ENCODE measurements around the gene IRF2BPL.

IRF2BPL gene

DNA sequence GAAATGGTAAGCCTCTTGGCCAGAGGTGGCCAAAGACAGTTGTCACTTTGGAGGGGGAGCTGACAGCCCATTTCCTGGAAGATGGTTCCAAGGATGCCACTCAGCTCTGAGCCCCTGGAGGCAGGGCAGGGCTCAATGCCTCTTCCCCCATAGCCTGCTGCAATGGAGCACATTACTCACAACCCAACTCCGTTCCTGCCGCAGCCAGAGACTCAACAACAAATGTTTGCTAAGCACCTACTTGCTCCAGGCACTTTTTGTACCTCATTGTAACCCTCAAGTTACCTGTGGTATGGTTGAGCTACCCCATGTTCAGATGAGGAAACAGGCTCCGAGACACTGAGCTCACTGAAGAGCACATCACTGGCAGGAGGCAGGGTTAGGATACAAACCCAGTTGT, 19.5 kb downstream of the IRF2BPL start:
- DNase-seq (ENCODE audit: low spot score) = no peak

DNA sequence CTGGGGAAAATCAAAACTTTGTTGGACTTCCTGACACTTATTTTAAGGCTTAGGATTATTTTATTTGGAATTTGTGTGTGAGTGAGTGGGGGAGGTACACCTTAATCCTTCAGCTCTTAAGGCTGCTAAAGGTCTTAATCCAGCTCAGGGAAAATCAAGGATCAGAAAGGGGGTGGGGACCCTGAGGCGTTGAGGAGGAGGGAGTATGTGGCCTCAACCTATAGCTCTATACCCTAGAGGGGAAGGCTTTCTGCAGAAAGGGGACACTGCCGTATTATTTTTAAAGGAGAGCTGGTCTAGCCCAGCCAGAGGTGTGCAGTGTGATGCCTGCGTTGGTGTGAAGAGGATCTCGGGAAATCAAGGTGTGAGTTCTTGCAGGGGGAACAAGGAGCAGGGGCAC, 20.0 kb downstream of the IRF2BPL start:
- DNase-seq (ENCODE audit: low spot score) = no peak

DNA sequence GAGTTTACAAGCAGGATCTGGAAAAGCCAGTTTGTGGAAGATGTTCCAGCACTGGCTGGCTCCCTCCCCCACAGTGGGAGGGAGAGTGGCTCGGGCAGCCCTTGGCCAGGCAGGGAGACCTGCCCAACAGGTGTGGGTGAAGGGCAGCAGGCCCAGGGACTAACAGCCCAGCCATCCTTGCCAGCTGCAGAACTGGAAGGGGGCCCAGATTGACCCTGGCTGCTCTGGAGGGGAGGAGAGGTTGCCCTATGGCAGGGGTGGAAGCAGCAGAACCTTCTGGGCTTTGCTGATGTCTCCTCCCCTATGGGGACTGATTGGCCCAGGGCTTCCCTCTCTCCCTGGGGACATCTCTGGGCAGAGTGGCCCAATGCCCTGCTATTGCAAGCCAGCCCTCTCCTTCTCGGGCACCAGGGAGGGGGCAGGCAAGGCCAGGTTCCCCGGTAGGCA, 20.5 kb downstream of the IRF2BPL start:
- no peak for DNase-seq (ENCODE audit: low spot score)

DNA sequence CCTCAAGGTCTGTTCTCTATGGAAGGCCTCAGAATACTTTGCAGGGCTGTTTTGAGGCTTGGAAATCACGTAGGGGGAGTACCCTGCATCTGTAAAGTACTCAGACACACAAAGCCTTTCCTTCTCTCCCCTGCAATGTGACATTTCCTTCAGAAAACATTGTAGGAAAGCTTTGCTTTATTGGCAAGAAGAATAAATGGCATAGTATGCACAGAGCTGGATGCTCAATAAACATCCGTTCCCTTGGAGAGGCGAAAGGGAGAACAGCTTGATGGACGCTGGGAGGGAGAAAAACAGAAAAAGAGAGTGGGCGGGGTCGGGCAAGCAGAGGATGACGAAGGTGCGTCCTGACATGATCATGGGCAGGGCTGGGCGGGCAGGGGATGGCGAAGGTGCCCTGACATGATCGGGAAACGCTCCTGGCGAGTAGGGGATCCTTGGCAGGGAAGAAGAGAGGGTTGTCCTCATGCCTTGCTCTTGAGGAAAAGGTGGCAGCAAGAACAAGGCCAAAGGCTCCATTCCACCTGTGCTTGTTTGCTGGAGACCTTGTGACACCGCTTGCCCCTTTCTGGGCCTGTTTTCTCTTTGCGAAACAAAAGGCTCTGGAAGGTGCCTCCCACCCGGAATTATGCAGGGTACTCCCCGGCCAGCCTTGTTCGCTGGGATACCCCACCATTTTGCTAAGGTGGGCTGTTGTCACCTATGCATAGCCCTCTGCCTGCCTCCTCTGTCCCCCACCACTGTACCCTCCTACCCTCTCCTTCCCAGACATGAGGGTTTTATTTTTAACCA, 21.1 kb downstream of the IRF2BPL start:
- no peak for DNase-seq (ENCODE audit: low spot score)

DNA sequence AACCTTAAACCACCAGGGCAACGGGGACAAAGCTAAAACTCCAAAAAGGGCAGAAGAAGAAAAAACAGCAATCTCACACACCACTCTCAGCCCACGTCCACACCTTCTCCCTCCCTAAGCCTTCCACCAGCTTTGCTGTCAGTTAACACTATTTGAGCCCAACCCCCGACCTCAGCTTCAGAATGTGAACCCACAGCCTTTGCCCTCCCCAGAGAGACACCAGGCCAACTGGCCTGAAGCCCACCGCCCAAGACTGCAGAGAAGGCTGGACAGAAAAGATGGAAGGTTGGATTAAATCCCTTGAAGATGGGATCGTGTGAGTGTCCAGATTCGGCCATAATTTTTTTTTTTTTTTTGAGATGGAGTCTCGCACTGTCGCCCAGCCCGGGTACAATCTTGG, 22.4 kb downstream of the IRF2BPL start:
- DNase-seq (ENCODE audit: low spot score) = no peak

DNA sequence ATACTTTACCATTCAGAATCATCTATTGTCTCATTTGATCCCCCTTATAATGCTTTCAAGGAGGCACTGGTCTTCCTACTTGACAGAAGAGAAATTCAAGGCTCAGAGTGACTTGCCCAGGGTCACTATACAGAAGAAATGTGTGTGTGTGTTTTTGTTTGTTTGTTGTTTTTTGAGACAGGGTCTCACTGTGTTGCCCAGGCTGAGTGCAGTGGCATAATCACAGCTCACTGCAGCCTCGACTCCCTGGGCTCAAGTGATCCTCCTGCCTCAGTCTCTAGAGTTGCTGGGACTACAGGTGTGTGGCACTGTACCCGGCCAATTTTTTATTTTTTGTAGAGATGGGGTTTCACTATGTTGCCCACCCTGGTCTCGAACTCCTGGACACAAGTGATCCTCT, 22.9 kb downstream of the IRF2BPL start:
- no peak for DNase-seq (ENCODE audit: low spot score)

DNA sequence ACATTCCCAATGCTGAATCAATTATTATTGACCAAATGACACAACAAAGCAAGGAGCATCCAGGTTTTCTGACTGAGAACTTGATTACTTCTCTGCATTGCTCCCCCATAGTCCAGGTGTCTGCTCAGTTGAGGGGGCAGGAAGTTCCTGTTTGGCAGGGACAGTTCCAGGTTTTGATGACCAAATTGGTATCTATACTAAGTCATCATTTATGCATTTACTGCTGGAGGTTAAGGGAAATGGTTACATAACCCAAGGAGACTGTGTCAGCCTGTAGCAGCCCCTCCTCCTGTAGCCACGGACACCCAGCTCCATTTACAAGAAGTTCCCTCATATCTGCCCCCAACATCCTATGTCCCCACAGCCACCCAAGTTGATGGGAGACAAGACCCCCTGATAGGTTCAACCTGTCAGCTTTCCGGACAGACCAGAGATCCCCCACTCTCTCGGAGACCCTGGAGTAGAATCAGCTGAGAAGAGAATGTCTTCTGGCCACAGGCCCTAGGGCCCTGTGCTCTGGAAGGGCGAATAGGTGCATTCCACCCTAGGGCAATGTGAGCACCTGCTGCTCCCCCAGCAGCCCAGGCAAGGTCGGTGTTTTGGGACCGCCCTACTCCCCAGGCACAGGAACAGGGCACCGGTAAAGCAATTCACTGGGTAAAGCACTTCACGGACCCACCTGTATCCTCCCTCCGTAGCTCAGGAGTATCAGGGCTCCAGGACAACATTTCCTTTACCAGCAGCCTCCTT, 23.6 kb downstream of the IRF2BPL start:
- DNase-seq (ENCODE audit: low spot score) = no peak

DNA sequence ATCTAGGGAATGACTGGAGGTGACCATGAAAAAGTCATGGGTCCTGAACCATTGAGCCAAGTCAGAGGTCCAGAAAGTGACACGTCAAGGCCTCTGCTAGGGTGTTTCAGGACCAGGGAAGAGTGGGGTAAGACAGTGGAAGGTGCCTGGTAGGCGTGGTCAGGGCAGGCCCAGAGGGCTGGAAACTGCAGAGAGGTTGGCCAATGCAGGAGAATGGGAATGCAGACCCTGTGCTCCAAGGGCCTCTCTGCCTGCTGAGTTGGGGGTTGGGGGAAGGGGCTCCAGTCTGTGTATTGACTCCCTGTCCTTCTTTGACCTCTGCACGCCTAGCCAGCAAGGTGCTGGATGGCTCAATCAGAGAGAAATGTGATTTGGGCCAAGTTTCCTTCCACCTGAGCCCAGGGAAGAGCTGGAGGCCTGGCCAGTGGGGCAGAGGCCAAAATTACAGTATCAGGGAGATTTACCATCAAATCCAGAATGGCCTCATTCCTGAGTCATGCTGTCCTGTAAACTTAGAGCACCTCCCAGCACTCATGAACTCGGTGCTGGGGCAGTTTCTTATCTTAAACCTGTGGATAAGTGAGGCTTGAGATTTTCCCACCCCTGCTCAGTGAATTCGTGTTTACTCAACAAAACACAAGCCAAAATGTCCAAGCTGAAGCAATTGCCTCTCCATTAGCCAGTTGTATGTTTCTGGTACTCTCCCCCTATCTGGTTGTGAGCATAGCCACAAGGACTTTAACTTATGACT, 24.4 kb downstream of the IRF2BPL start:
- no peak for DNase-seq (ENCODE audit: low spot score)

DNA sequence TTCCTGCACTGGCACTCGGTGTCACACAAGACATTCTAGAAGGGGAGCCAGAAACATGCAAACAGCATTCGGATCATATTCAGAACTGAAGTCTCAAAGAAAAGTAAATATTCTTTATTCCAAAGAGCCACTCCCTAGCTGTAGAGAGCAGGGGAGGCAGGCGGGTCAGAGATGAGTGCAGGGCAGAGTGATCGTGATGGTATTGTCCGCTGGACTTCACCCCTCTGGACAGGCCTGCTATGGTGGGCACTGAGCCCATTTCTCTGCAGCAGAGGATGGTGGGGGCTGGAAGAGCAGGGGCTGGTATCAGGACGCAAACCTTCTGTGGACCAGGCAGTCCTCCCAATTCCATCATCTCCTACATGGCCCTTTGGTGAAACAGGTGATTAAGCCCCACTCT, 25.6 kb downstream of the IRF2BPL start:
- DNase-seq (ENCODE audit: low spot score) = no peak

DNA sequence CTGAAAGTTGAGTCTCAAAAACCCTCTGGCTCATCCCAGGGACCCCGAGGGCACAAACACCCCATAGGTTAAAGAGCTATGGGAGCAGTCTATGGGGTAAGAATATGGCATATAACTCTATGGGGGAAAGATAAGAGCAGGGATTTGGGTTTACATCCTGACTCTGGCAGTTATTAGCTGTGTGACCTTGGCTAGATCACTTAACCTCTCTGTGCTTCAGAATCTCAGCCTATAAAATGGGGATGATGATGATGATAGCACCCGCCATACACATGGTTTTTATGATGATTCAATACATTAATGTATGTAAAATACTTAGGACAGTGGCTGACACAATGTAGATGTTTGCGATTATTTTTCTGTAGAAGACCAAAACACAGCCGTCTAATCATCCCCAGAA, 26.2 kb downstream of the IRF2BPL start:
- DNase-seq (ENCODE audit: low spot score) = no peak

DNA sequence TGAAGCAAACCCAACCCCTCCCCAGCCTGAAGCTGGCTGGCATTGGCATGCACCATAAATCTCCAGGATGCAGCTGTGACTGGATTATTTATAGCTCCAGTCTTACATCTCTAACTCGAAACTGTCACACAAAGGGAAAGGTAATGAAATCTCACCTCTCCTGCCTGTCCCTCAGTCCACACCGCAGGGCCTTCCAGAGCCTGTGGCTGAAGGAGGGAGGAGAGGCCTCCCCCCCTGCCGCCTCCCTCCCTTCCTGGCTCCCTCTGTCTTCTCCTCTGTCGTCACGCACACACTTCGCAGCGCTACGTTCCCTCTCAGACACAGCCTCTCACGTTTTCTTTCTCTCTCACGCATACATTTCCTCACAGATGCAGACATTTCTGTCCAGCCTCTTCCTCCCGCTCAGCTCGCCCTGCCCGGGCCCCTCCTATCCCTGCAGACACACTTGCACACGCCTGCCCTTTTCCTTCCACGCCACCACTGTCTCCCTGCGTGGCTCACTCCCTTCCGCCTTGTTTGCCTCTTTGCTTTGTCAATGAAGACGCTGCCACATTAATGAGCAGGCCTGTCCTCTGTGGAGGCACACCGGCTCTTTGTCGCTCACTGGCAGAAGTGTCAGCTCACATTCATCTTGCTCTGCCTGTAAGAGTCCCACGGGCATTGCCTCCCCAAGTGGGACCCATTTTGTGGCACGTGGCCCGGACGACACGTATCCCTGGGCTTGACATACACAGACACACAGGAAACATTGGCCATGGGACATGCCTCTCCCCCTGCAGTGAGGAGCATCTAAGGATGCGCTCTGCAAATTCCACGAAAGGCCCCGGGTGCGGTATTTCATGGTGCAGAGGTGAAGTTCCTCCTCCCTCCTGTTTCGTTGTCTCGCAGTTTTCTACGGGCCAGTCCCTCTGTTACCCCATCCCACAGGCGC, 27.9 kb downstream of the IRF2BPL start:
- DNase-seq (ENCODE audit: low spot score) = no peak

DNA sequence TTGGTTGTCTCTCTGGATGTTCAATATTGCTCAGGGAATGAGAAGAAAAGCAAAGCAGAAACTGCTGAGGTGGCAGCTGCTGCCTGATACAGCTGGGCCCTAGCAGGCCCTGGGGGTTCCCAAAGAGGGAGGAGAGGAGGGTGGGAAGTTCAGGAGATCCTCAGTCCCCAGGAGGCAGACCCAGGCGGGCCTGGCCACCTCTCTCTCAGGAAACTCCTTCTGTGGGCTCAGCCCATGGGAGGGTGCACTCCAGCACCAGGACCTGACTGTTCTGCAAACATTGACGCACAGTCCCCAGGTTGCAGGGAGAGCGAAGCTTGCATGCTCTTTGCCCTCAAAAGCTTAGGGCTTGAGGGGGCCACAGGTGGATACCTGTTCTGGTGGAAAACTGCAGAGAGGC, 29.6 kb downstream of the IRF2BPL start:
- no peak for DNase-seq (ENCODE audit: low spot score)

DNA sequence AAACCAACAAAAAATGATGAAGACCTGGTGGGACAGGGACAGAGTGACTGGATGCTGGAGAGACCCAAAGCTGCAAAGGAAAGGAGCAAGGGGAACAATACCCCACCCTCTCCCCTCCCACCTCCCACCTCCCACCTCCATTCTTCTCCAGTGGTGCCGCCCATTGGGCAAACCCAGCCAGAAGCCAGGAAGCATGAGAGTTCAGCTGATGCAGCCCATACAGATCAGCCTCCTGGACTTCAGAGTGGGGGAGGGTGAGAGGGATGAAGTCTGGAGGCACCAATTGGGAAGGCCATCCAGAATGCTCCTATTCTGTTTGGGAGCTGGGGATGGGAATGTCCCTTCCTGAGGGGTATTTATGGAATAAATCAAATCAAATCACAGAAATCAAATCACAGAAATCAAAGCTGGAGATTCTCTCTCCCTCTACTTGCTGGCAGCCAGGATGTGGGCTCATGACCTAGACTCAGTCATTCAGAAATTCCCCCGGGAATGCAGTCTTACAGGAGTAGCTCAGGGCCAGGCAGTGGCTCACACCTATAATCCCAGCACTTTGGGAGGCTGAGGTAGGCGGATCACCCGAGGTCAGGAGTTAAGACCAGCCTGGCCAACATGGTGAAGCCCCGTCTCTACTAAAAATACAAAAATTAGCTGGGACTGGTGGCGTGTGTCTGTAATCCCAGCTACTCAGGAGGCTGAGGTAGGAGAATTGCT, 31.1 kb downstream of the IRF2BPL start:
- no peak for DNase-seq (ENCODE audit: low spot score)

DNA sequence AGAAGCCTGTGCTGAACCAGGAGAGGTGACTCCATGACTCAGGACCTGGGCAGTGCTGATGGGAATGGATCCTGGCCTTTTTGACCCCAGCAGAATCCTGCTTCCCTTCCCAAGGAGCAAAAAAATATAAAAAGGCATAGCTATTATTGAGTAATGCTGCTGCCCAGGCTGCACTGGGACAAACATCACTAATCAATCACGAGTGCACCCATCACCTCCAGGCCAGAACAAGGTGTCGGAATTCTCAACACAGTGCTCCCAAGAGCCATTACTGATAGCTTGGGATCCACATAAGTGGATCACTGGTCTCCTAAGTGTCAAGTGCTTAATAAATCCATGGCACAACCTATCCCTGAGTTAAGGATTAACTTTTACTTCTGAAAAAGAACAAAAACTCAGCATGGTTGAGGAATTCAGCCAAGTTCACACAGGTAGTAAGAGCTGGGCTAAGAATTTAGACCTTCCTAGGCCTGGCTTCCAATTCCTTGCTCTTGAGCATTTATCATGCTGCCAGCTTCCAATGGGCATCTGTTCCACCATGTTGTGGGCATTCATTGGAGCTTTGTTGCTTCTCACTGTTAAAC, 31.9 kb downstream of the IRF2BPL start:
- DNase-seq (ENCODE audit: low spot score) = no peak

DNA sequence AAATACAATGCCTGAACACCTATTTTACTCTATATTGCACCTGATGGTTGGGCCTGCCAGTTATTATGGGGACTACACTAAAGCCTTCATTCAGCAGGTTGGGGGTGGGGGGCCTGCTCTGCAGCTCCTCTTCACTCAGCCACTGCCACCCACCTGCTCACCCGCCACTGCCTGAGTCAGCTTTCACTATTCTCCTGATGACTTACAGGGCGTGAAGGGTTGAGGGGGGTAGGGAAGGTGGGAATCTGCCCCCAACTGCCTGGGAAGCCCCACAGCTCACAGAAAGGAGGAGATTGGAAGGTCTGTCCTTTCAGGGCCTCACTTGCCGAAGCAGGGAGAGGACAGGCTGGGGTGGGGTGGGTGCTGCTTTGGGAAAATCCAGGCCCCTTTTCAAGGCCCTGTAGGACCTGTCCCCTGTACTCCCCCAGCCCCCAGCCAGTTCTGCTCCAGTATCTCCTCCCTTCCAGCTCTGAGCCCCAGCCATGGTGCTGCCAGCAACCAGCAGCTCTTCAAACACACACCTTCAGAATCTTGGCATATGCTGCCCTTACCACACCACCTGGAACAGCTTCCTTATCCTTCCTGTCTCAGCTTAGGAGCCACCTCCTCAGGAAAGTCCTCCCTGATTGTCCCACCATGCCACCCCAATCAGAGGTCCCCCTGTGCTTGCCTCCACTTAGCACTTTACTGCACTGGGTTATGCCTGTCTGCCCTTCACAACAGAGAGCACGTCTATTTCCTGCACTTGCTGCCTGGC, 33.1 kb downstream of the IRF2BPL start:
- DNase-seq (ENCODE audit: low spot score) = no peak

DNA sequence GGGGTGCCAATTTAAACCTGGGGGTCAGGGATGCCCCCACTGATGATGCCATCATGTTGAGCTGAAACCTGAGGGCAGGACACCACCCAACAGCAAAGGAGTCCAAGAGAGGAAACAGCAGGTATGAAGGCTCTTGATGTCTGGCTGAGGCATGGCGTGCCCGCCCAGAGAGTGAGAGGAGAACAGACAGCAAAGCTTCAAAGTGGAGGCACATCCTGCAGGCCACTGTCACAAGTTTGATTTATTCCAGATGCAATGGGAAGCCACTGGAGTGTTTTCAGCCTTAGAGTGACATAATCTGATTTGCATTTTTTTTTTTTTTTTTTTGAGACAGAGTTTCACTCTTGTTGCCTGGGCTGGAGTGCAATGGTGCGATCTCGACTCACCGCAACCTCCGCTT, 34.8 kb downstream of the IRF2BPL start:
- no peak for DNase-seq (ENCODE audit: low spot score)

DNA sequence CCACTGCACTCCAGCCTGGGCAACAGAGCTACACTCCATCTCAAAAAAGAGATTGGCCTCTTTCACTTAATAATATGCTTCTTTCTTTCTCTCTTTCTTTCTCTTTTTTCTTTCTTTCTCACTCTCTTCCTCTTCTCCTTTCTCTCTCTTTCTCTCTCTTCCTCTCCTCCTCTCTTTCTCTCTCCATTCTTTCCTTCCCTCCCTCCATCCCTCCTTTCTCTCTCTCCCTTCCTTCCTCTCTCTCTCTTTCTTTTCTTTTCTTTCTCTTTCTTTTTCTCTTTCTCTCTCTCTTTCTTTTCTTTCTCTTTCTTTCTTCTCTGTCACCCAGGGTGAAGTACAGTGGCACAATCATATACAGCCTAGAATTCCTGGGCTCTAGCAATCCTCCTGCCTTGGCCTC, 38.4 kb downstream of the IRF2BPL start:
- DNase-seq (ENCODE audit: low spot score) = no peak

DNA sequence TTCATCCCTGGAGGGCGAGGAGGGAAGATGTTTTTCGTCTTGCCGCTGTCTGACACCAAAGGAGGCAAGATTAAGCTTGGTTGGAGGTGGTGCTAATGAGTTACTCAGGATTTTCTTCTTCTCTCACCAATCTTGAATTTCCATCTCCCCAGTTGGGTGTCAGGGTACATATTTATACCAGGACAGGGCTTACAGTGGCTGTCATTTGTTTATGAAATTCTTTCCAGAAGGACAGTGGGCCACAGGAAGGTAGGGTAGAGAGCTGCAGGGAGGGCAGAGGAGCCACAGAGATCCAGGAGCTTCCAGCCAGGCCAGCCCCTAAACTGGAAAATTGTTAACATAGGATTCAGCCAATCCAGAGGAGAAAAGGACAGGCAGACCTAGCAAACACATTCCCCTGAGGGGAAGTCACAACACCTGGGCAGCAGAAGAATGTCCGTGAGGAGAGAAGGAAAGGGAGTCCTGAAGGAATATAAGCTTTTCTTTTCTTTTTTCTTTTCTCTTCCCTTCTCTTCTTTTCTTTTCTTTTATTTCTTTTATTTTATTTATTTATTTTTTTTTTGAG, 40.5 kb downstream of the IRF2BPL start:
- DNase-seq (ENCODE audit: low spot score) = no peak

DNA sequence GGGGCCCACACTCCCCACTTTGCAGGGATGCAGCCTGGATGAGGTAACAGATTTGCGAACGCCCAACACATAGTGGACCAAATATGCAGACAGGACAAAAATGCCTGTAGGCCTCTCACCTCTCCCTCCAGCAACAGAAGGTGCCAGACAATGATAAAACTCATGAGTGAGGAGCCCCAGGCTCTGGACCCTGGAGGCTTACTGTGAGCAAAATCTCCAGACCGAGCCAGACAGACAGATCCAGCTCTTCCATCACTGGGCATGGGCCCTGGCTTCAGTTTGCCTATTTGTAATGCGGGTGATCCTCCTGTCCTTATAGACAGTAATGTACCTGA, 42.3 kb downstream of the IRF2BPL start:
- DNase-seq (ENCODE audit: low spot score) = no peak
